Epidermal melanocyte (primary cell): ENCODE results near the gene CERS6.

Experiments
- DNase-seq: peaks from one replicate; pipeline ENCODE4 v3.0.0; 2011; ENCODE audit warnings: low spot score; ENCODE audit not compliant: insufficient read length

Gene CERS6

DNA sequence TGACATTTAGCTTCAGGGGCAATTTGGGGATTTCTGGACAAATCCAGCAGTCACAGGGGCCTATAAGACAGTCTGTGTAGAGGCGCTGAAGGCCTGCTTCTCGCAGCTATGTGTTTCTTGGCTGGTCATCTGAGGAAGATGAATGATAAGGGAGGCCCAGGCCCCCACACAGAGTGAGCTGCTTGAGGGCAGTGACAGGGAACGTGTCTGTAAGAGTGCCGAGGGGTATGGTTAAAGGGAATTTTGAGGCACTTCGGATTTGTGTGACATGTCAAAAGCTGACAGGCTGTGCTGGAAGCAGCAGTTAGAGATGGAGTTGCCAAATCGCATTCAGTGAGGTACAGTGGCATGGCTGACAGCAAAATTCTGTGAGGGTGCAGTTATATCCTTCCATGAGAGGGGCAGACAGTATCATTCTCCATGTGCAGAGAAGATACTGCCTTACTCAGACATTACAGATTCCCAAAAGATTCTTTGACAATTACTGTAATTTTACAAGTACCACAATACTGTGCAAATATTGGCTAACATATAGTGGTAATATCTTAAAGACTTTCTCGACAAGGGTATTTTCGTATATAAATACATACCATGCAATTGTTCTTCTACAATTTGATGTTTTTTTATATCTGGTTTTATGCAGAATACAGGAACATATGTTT is 74.0 kb downstream of the CERS6 start:
- DNase-seq = no peak

DNA sequence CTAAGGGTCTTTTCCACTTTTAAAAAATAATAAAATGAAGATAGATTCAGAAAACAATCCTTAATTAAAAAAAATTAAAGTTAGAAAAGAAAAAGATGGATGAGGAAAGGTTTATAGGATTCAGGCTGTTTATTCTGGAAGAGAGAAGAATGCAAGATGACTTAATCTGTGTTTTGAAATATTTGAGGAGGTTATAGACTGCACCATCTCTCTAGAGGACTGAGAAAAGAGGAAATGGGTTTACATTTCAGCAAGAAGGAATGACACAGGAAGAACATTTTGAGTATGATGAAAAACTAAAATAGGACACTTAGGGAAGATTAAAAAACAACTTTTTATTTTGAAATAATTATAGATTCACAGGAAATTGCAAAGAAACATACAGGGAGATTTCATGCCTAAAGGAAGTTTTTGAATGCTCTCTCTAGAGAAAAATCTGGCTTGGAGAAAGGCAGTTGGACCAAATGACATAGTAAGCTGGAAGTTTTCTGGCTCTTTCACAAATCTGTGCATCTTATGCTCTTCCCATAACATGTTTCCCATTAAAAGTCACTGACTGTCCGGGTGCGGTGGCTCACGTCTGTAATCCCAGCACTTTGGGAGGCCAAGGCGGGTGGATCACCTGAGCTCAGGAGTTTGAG is 75.0 kb downstream of the CERS6 start:
- no peak for DNase-seq

GRCh38 chr2:168534926-168535325 is 78.9 kb downstream of the CERS6 start:
- DNase-seq = no peak

- DNase-seq = no peak
Observed at GRCh38 chr2:168536925-168537466, 80.9 kb downstream of the CERS6 start.

DNA sequence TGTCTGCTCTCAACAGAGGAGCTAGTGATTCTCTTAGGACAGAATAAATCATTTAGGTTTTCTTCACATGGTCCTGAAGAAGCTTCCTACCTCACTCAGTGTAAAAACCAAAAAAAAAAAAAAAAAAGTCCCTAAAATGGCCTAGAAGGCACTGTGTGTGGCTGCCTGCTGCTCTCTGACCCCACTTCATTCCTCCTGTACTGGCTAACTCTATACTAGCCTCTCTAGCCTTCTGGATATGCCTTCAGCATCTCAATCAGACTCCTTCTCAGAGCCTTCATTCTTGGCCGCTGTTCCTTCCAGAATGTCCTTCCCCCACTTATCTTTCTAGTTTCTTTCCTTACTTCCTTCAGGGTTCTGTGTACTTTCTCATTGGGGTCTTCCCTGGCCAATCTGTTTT is 82.1 kb downstream of the CERS6 start:
- DNase-seq = no peak

GRCh38 chr2:168538534-168538933 is 82.5 kb downstream of the CERS6 start:
- DNase-seq = no peak

GRCh38 chr2:168539945-168540344 is 83.9 kb downstream of the CERS6 start:
- DNase-seq = no peak

- DNase-seq = no peak
Observed at GRCh38 chr2:168541858-168542257, 85.8 kb downstream of the CERS6 start.

GRCh38 chr2:168543037-168543436 is 87.0 kb downstream of the CERS6 start:
- no peak for DNase-seq

DNA sequence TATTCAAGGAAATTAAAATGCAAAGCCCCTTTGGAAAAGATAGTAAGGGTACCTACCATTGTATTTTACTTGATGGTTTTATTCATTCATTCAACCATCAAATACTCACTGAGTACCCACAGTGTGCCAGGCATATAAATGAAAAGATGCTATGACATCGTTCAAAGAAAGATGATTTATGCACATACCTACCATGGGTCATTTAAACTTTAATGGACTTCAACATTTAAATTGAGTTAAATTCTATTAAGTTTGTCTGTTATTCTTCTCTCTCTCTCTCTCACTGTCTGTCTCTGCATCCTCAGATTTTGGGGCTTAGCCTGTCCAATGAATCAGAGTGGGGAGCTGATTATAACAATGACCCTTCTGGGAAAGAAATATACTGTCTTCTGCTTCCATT is 87.9 kb downstream of the CERS6 start:
- no peak for DNase-seq

DNA sequence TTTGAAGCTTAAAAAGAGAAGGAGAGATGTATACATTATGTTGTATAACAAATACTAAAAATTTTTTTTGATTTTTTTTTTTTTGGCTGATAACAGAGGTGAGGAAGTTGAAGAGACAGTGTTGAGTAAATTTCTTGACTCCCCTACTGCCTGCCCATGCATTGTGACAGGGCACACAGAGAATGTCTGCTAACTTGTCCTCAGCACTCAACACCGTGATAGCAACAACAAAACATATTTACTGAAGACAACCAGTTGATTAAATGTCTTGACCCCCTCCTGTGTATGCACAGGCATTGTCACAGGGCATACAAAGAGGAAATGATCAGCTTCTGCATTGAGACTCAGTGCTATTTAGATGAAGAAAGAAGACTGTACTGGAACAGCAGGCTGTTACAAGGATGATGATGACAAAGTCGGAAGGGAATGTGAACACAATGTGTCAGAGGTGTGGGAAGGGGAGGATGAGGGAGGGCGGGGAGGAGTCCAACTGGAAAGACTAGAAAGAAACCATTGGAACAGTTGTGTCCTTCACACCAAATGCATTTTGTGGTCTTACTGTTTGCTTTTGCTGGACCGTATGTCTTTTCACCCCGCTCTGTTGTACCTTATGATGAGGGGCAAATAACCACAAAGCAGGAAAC is 89.5 kb downstream of the CERS6 start:
- no peak for DNase-seq

- no peak for DNase-seq
Observed at GRCh38 chr2:168550670-168551069, 94.6 kb downstream of the CERS6 start.

DNA sequence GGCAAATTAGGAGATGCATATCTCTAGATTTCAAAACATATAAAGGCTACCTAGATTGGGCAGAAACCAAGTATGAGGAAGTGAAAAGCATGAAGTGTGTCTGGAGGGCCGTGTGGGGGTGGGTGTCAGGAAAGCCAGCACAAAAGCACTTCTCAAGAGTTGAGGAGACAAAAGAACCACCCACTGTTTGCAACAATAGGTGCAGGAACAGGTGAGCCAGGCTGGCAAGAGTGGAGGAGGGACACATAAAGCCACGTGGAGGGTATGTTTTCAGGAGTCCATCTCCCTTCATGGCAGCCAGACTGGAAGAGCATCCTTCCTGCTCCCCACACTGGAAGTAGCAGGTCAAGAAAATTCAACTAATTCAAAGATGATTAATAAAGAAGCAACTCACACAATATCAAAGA is 96.4 kb downstream of the CERS6 start:
- DNase-seq = no peak

DNA sequence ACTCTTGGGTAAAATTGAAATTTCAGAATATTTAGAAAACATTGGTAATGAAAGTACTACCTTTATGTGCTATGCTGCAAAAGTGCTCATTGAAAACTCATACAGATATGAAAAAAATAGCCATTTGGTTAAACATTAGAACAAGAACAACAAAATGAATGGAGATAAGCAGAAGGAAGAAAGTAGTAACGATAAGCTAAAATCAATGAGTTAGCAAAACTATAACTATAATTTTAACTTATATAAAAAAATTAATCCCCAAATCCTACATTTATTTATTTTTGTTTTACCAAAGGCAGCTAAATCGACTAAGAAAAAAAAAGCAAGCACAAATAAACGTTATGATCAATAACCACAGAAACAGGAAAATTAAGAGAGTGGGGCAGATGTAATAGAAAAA is 99.2 kb downstream of the CERS6 start:
- DNase-seq = no peak

GRCh38 chr2:168559187-168559586 is 103.1 kb downstream of the CERS6 start:
- no peak for DNase-seq

DNA sequence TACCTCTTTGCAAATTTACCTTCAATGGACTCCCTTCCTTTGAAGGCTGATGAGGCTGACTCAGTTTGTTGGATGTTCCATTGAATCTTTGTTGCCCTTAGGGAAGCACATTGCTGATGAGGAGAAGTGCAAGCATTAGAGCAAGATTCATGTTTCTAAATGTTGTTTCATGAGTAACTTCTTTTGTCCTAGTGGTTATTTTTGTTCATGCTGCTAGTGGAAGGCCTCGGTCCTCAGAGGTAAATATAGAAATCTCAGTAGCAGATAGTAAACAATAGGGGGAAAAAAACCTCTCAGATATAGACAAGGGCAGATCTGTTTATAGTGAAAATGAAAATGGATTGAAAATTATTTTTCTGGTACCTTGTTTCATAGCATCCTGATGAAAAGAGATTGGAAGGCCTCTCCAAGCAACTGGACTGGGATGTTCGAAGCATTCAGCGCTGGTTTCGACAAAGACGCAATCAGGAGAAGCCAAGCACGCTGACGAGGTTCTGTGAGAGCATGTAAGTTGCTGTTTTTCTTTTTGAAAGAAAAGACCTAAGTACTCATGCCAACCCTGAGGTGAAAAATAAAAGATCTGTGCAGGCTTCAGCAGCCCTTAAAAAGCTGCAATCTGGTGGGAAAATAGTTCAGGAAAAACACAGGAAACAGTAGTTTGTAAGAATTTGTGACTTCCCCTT is 104.9 kb downstream of the CERS6 start:
- no peak for DNase-seq

- DNase-seq = no peak
Observed at GRCh38 chr2:168561991-168562390, 105.9 kb downstream of the CERS6 start.

- DNase-seq = no peak
Observed at GRCh38 chr2:168562971-168563370, 106.9 kb downstream of the CERS6 start.

GRCh38 chr2:168564641-168565040 is 108.6 kb downstream of the CERS6 start:
- DNase-seq = no peak

DNA sequence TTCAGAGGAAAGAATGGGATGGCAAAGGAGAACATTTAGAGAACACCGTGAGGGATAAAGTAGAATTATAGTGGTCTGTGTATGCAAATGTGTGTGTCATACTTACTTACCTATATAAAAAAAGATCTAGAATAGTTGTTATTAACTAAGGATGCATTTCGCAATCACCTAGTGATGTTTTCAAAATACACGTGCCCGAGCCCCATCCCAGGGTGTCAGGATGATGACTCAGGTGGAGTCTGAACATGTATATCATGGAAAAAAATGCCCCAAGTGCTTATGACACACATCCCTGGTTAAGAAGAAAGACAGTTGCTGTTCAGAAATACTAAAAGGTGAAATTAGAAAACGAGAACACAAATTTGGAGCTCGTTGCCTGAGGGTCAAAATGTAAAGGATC is 109.0 kb downstream of the CERS6 start:
- no peak for DNase-seq

- no peak for DNase-seq
Observed at GRCh38 chr2:168565512-168565911, 109.4 kb downstream of the CERS6 start.
